GM23338 (cell line): ENCODE results near the gene ZNF644. TPM values are rescaled to one million over a fixed set of nuclear protein-coding genes. Genes with fewer than 3 reads are reported as not detected.
"Not testable (repeated sequence)": the region's sequence is repeated elsewhere in the genome, so short reads cannot be mapped to it uniquely, and the experiment has no call there.

Source experiments
- ATAC-seq: fragments of 200-7000 bp; cut with Tn5 transposase; 3 replicates; pipeline ENCODE4 v1.9.1; 2020
- DNase-seq: peaks from one replicate; pipeline ENCODE4 v3.0.0-alpha.2; 2015; ENCODE audit warnings: low spot score
- H2AFZ ChIP-seq: fragments of 200-600 bp; sonication (generic); 2 replicates; pipeline ENCODE4 v1.8.0; 2016; ENCODE audit warnings: antibody characterized with exemption, mild to moderate bottlenecking, moderate library complexity
- H3F3A ChIP-seq: fragments of 200-600 bp; sonication (generic); replicated peaks from 2 replicates; pipeline ENCODE4 v1.8.0; 2017; ENCODE audit warnings: antibody characterized with exemption, mixed run types, low read depth
- H3K27ac ChIP-seq: fragments of 200-600 bp; sonication (generic); 2 replicates; pipeline ENCODE4 v1.6.1; 2016; ENCODE audit warnings: low read depth
- H3K27me3 ChIP-seq: fragments of 200-600 bp; sonication (generic); 2 replicates; pipeline ENCODE4 v1.8.0; 2016; ENCODE audit warnings: mild to moderate bottlenecking, mixed run types, moderate library complexity; ENCODE audit not compliant: insufficient read depth
- H3K36me3 ChIP-seq: fragments of 200-600 bp; sonication (generic); 2 replicates; pipeline ENCODE4 v1.8.0; 2016; ENCODE audit warnings: mild to moderate bottlenecking; ENCODE audit not compliant: insufficient read depth
- H3K4me1 ChIP-seq: fragments of 200-600 bp; sonication (generic); 2 replicates; pipeline ENCODE4 v1.8.0; 2016; ENCODE audit warnings: mild to moderate bottlenecking, moderate library complexity; ENCODE audit not compliant: insufficient read depth
- H3K4me2 ChIP-seq: fragments of 200-600 bp; sonication (generic); 2 replicates; pipeline ENCODE4 v1.7.1; 2017; ENCODE audit warnings: mixed run types
- H3K4me3 ChIP-seq: fragments of 200-600 bp; sonication (generic); 2 replicates; pipeline ENCODE4 v1.6.1; 2016; ENCODE audit warnings: mixed run types
- H3K79me2 ChIP-seq: fragments of 200-600 bp; sonication (generic); replicated peaks from 2 replicates; pipeline ENCODE4 v1.8.0; 2017; ENCODE audit warnings: mild to moderate bottlenecking; ENCODE audit not compliant: insufficient read depth
- H3K9me2 ChIP-seq: fragments of 200-600 bp; sonication (generic); 2 replicates; pipeline ENCODE4 v1.8.0; 2017; ENCODE audit not compliant: insufficient read depth
- H4K20me1 ChIP-seq: fragments of 200-600 bp; sonication (generic); replicated peaks from 2 replicates; pipeline ENCODE4 v1.8.0; 2017; ENCODE audit warnings: mild to moderate bottlenecking; ENCODE audit not compliant: insufficient read depth
- H3K27ac Mint-ChIP-seq: 2 replicates; pipeline ENCODE4 v1.8.0; 2020; ENCODE audit warnings: inconsistent platforms, mild to moderate bottlenecking, moderate library complexity, mixed read lengths
- H3K27me3 Mint-ChIP-seq: 3 replicates; pipeline ENCODE4 v1.8.0; 2022; ENCODE audit warnings: low read depth, mild to moderate bottlenecking, moderate library complexity, mixed read lengths, inconsistent platforms; ENCODE audit not compliant: insufficient read depth, poor library complexity
- H3K36me3 Mint-ChIP-seq: 3 replicates; pipeline ENCODE4 v1.8.0; 2021; ENCODE audit warnings: low read depth, mild to moderate bottlenecking, inconsistent platforms, moderate library complexity, mixed read lengths
- H3K4me1 Mint-ChIP-seq: 3 replicates; pipeline ENCODE4 v1.8.0; 2020; ENCODE audit warnings: mild to moderate bottlenecking, inconsistent platforms, mixed read lengths
- H3K4me3 Mint-ChIP-seq: 3 replicates; pipeline ENCODE4 v1.8.0; 2021; ENCODE audit warnings: moderate library complexity, mild to moderate bottlenecking, inconsistent platforms, mixed read lengths
- H3K9me3 Mint-ChIP-seq: 3 replicates; pipeline ENCODE4 v1.8.0; 2020; ENCODE audit warnings: moderate library complexity, mild to moderate bottlenecking, inconsistent platforms, mixed read lengths
- CTCF ChIP-seq, 2 experiments: fragments of 200-600 bp in 1 of 2; sonication (generic) in 1 of 2; conservative IDR thresholded peaks; 2 replicates each; pipeline versions ENCODE4 v1.5.1 to v1.6.1; 2016 to 2017; ENCODE audit warnings: antibody characterized with exemption in 2 of 2, low read depth in 2 of 2, mild to moderate bottlenecking in 2 of 2, moderate library complexity in 1 of 2
- EZH2 ChIP-seq: fragments of 200-600 bp; sonication (generic); IDR thresholded peaks from one replicate; pipeline ENCODE4 v1.8.0; 2017; ENCODE audit warnings: antibody characterized with exemption, mild to moderate bottlenecking, low read depth; ENCODE audit not compliant: unreplicated experiment
- EZH2phosphoT487 ChIP-seq: fragments of 200-600 bp; sonication (generic); IDR thresholded peaks from one replicate; pipeline ENCODE4 v1.8.1; 2018; ENCODE audit warnings: antibody characterized with exemption; ENCODE audit not compliant: unreplicated experiment
- POLR2AphosphoS5 ChIP-seq: IDR thresholded peaks from 2 replicates; pipeline ENCODE4 v1.6.1; 2016; ENCODE audit warnings: antibody characterized with exemption, low read depth
- REST ChIP-seq: IDR thresholded peaks from one replicate; pipeline ENCODE4 v1.6.1; 2018; ENCODE audit warnings: antibody characterized with exemption; ENCODE audit not compliant: unreplicated experiment
- STAT1 ChIP-seq: IDR thresholded peaks from one replicate; pipeline ENCODE4 v1.6.1; 2016; ENCODE audit warnings: antibody characterized with exemption; ENCODE audit not compliant: unreplicated experiment
- ZNF114 ChIP-seq: fragments of 250-450 bp; sonication (Bioruptor Pico); IDR thresholded peaks from 2 replicates; pipeline ENCODE4 v1.5.0; 2020; ENCODE audit warnings: mild to moderate bottlenecking, moderate library complexity
- polyA plus RNA-seq: library from polyadenylated mRNA; unstranded; fragments of >200 nt; fragmentation: Nextera tagmentation; extraction: Ambion mirVana; gene quantifications from 2 replicates; pipeline ENCODE4 v1.2.1, GENCODE V29; 2016
- total RNA-seq: library from RNA; depleted of rRNA; stranded (reverse); fragments of >200 nt; shearing (Covaris generic); gene quantifications from 2 replicates; pipeline ENCODE4 v1.2.3, GENCODE V29; 2014

The ZNF644 gene
- total and polyA plus RNA-seq, 2 experiments from 2014 or later: 101 to 103 TPM

GRCh38 chr1:91045284-91045683 is 23.4 kb upstream of the ZNF644 start (continued):
- TF ChIP-seq ZNF114 (no peak), STAT1 (no peak), REST (no peak), POLR2AphosphoS5 (no peak), EZH2 (no peak)

GRCh38 chr1:91044776-91045175 is 22.9 kb upstream of the ZNF644 start:
- H3K4me1 Mint-ChIP-seq, H3K9me2 ChIP-seq, DNase-seq, ATAC-seq, H3K4me3 Mint-ChIP-seq, H3K4me2 ChIP-seq, H4K20me1 ChIP-seq, H3K36me3 ChIP-seq, H3K4me3 ChIP-seq, H3F3A ChIP-seq, H3K79me2 ChIP-seq, H3K27me3 Mint-ChIP-seq, H3K27ac ChIP-seq, H3K27me3 ChIP-seq, H3K27ac Mint-ChIP-seq, H3K36me3 Mint-ChIP-seq, H2AFZ ChIP-seq: not testable (repeated sequence)
- peaks cover 11% of the 10 kb centered on the region for H3K4me1 ChIP-seq
- H3K9me3 Mint-ChIP-seq: peaks cover 24% of the 10 kb centered on the region

GRCh38 chr1:91042372-91042771 is 20.5 kb upstream of the ZNF644 start:
- Mint-ChIP-seq H3K27me3 (peaks cover 12% of the 10 kb centered on the region), H3K9me3 (peaks cover 27% of the 10 kb centered on the region)
- not testable (repeated sequence) for H3K36me3 Mint-ChIP-seq, ATAC-seq, H3K9me2 ChIP-seq, H2AFZ ChIP-seq, DNase-seq, H3K4me3 ChIP-seq, H3K4me1 Mint-ChIP-seq, H3K4me2 ChIP-seq, H3K36me3 ChIP-seq, H3K27ac Mint-ChIP-seq, H3K27ac ChIP-seq, H4K20me1 ChIP-seq, H3F3A ChIP-seq, H3K4me3 Mint-ChIP-seq, H3K79me2 ChIP-seq
- H3K4me1 ChIP-seq: peaks cover 10% of the 10 kb centered on the region
- H3K27me3 ChIP-seq: peaks cover 13% of the 10 kb centered on the region

GRCh38 chr1:91038582-91038981 is 16.7 kb upstream of the ZNF644 start:
- H3K27me3 ChIP-seq: peaks cover 16% of the 10 kb centered on the region
- no peak for ATAC-seq
- H3K36me3 ChIP-seq: no peaks in the 10 kb centered on the region
- no peak overlapping the region for H3K4me2 ChIP-seq
- no peak for DNase-seq
- no peaks in the 10 kb centered on the region for H3K79me2 ChIP-seq
- H3K4me1 Mint-ChIP-seq: peaks cover 9% of the 10 kb centered on the region; the same call in 2 of the 3 replicates
- H3K27me3 Mint-ChIP-seq: peaks cover 7% of the 10 kb centered on the region
- H4K20me1 ChIP-seq: no peaks in the 10 kb centered on the region
- H3K27ac ChIP-seq: no peak overlapping the region
- TF ChIP-seq ZNF114 (no peak), EZH2phosphoT487 (no peak), CTCF (conservative IDR thresholded peaks at IDR 0.05; ENCODE audit: low read depth in 2 of 2) (no peak)
- no peak overlapping the region for H3K4me3 ChIP-seq
- H3K9me3 Mint-ChIP-seq: peaks cover 30% of the 10 kb centered on the region
- no peak overlapping the region for H3K27ac Mint-ChIP-seq
- no peak overlapping the region for H2AFZ ChIP-seq
- H3K4me3 Mint-ChIP-seq: no peak overlapping the region
- H3K4me1 ChIP-seq: peaks cover 10% of the 10 kb centered on the region
- peaks cover 8% of the 10 kb centered on the region for H3K36me3 Mint-ChIP-seq
- no peaks in the 10 kb centered on the region for H3K9me2 ChIP-seq
- no peaks in the 10 kb centered on the region for H3F3A ChIP-seq
